Activated T-helper 1 cell treated with anti-CD3 and anti-CD28 coated beads, Interleukin-12 subunit alpha, Interleukin-12 subunit beta, Interleukin-2, Interleukin-4 antibody, amounts not matched to agents 30 ng/mL and 10 ng/mL and 1 ng/mL, durations not matched to agents 14 hours and 24 hours and 36 hours (primary cell): ENCODE measurements around the gene SNX25. TPM values are rescaled to one million over a fixed set of nuclear protein-coding genes. Genes with fewer than 3 reads are reported as not detected.

ENCODE experiments used
- DNase-seq: peaks from one replicate; pipeline ENCODE4 v3.0.0; 2021; ENCODE audit warnings: low spot score
- H3K27ac Mint-ChIP-seq: one replicate; pipeline ENCODE4 v1.8.0; 2021; ENCODE audit warnings: mild to moderate bottlenecking, mixed read lengths
- H3K27me3 Mint-ChIP-seq: one replicate; pipeline ENCODE4 v1.8.0; 2022; ENCODE audit warnings: mild to moderate bottlenecking, moderate library complexity, mixed read lengths; ENCODE audit not compliant: insufficient read depth
- H3K36me3 Mint-ChIP-seq: one replicate; pipeline ENCODE4 v1.8.0; 2021; ENCODE audit warnings: low read depth, mixed read lengths
- H3K4me1 Mint-ChIP-seq: one replicate; pipeline ENCODE4 v1.8.0; 2021; ENCODE audit warnings: low read depth, mixed read lengths
- H3K4me3 Mint-ChIP-seq: one replicate; pipeline ENCODE4 v1.8.0; 2021; ENCODE audit warnings: mild to moderate bottlenecking, moderate library complexity, mixed read lengths
- H3K9me3 Mint-ChIP-seq: one replicate; pipeline ENCODE4 v1.8.0; 2021; ENCODE audit warnings: mixed read lengths
- intact Hi-C: fragments of 100-400 bp; cut with micrococcal nuclease; formaldehyde crosslinking; loops from one replicate; pipeline ENCODE4 v1.15.1; 2024
- total RNA-seq: library from RNA; stranded (reverse); gene quantifications from 2 replicates; pipeline ENCODE4 v1.2.3, GENCODE V29; 2022

SNX25 gene
- total RNA-seq, 1 donor from 2014 or later = 22.9 TPM

GRCh38 chr4:185210102-185210981 is 944 bp downstream of the SNX25 start:
- DNase-seq = peak; percentile 31
- peak overlapping the region; percentile 92 for H3K4me3 Mint-ChIP-seq
- H3K4me1 Mint-ChIP-seq = peaks cover 29% of the 10 kb centered on the region
- H3K27ac Mint-ChIP-seq = peak overlapping the region; percentile 86
- H3K27me3 Mint-ChIP-seq = peaks cover 4% of the 10 kb centered on the region
- intact Hi-C loops = loop anchor here (2.0 kb wide), 1 partner anchor 36 kb away; no protein-coding TSS in a partner anchor
- no peaks in the 10 kb centered on the region for H3K9me3 Mint-ChIP-seq
- H3K36me3 Mint-ChIP-seq = peaks cover 6% of the 10 kb centered on the region

DNA sequence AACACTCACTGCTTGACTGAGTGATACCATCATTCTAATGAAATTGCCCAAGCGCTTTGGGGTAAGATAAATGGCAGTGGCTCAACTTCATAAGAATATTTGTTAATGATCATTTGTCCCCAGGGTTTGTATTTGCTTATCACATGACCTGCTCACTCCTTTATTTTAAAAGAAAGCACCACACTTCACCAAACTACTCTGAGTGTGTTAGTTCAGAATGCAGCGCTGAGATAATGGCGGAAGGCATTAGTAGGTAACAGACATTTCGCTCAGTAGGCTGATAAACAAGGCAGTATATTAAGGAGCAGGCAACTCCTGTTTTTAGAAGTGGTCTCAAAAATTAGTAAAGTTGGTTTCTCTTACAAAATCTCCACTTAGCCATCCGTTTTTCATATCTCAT is 1.6 kb downstream of the SNX25 start:
- Mint-ChIP-seq H3K9me3 (no peaks in the 10 kb centered on the region), H3K27me3 (peaks cover 4% of the 10 kb centered on the region), H3K27ac (peak overlapping the region; percentile 86), H3K4me3 (peak overlapping the region; percentile 92), H3K36me3 (peaks cover 6% of the 10 kb centered on the region), H3K4me1 (peaks cover 29% of the 10 kb centered on the region)
- DNase-seq = no peak
- intact Hi-C loops = loop anchor here (1.0 to 2.0 kb wide), 2 partner anchors 8 to 36 kb away; partner anchors contain the start of gene CFAP97

- no peak for DNase-seq
- intact Hi-C loops = loop anchor here (1.0 to 2.0 kb wide), 2 partner anchors 8 to 35 kb away; partner anchors contain the start of gene CFAP97
- Mint-ChIP-seq H3K27me3 (peaks cover 4% of the 10 kb centered on the region), H3K9me3 (no peaks in the 10 kb centered on the region), H3K27ac (no peak overlapping the region), H3K4me1 (peaks cover 29% of the 10 kb centered on the region), H3K4me3 (peak overlapping the region; percentile 92), H3K36me3 (peaks cover 6% of the 10 kb centered on the region)
These were observed 2.2 kb downstream of the SNX25 start for GRCh38 chr4:185211641-185212040.

DNA sequence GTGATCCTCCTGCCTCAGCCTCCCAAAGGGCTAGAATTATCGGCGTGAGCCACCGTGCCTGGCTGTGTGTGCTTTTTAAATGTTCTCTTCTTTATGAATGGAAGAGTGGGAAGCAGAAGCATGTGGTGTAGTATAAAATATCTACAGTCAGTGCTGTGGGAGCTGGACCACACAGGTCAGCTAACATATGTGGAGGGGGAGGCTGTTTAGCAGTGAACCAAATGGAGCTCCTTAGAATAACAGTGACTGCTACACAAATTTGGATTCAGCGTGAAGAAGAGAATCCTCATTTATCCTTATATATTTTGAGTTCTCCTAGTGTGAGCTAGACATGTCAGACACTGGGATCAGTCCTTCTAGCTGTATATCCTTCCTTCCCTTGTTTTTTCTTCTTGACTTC is 3.2 kb downstream of the SNX25 start:
- no peaks in the 10 kb centered on the region for H3K9me3 Mint-ChIP-seq
- intact Hi-C loops = no loop called here
- peaks cover 4% of the 10 kb centered on the region for H3K27me3 Mint-ChIP-seq
- peaks cover 29% of the 10 kb centered on the region for H3K4me1 Mint-ChIP-seq
- H3K27ac Mint-ChIP-seq = no peak overlapping the region
- peaks cover 6% of the 10 kb centered on the region for H3K36me3 Mint-ChIP-seq
- no peak overlapping the region for H3K4me3 Mint-ChIP-seq
- no peak for DNase-seq

GRCh38 chr4:185213877-185214276 is 4.5 kb downstream of the SNX25 start:
- peaks cover 26% of the 10 kb centered on the region for H3K4me1 Mint-ChIP-seq
- no peak for DNase-seq
- H3K4me3 Mint-ChIP-seq = no peak overlapping the region
- H3K9me3 Mint-ChIP-seq = no peaks in the 10 kb centered on the region
- intact Hi-C loops = no loop called here
- peaks cover 6% of the 10 kb centered on the region for H3K36me3 Mint-ChIP-seq
- peaks cover 4% of the 10 kb centered on the region for H3K27me3 Mint-ChIP-seq
- H3K27ac Mint-ChIP-seq = no peak overlapping the region

DNA sequence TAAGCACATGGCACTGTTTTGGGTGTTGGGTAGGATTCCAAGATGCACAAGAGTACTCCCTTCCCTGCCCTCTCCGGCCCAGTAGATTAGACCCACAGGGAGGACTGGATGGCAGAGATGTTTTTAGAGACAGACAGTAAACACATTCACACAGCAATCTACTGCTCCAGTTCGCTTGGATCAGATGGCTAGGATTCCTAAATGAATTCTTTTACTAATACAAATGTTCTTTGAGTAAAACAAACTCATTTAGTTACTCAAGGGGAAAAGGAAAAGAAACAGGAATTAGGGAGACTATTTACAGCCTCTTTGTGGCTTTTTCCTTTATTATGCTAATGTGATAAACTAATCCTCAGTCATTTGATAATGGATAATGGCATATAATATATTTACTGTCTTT is 5.9 kb downstream of the SNX25 start:
- H3K27me3 Mint-ChIP-seq = peaks cover 4% of the 10 kb centered on the region
- H3K4me1 Mint-ChIP-seq = peaks cover 31% of the 10 kb centered on the region
- peaks cover 6% of the 10 kb centered on the region for H3K36me3 Mint-ChIP-seq
- no peak overlapping the region for H3K4me3 Mint-ChIP-seq
- H3K27ac Mint-ChIP-seq = no peak overlapping the region
- H3K9me3 Mint-ChIP-seq = no peaks in the 10 kb centered on the region
- intact Hi-C loops = no loop called here
- DNase-seq = no peak

DNA sequence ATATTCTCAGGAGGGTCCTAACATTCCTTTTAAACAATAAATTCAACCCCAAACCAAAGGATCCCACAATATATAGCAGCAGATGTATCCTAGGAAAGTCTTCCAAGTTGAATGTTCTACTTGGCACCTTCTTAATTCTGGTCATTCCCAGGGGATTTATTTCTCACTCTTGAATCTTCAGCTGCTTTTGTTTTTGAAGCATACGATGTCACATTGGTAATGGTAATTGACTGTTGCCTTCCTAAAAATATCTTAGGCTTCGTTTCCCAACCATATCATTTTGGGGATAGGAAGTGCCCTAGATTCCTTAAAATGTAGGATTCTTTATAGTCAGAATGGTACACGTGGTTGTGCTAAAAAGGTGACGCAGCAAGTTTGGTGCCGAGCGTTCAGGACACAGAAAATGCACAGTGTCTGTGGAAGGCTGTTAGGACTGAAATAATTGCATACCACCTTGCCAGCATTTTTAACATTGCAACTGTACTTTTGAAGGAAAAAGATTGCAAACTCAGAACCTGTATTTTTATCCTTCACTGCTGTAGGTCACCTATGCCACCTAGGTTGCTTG is 8.1 kb downstream of the SNX25 start:
- Mint-ChIP-seq H3K27me3 (no peaks in the 10 kb centered on the region), H3K4me1 (peaks cover 16% of the 10 kb centered on the region), H3K36me3 (peaks cover 11% of the 10 kb centered on the region), H3K4me3 (no peak overlapping the region), H3K27ac (no peak overlapping the region), H3K9me3 (no peaks in the 10 kb centered on the region)
- intact Hi-C loops = no loop called here
- no peak for DNase-seq

- Mint-ChIP-seq H3K9me3 (no peaks in the 10 kb centered on the region), H3K27ac (no peak overlapping the region), H3K4me3 (no peak overlapping the region), H3K4me1 (peaks cover 10% of the 10 kb centered on the region), H3K36me3 (peaks cover 9% of the 10 kb centered on the region), H3K27me3 (no peaks in the 10 kb centered on the region)
- intact Hi-C loops = no loop called here
- no peak for DNase-seq
These were observed 8.9 kb downstream of the SNX25 start for GRCh38 chr4:185218312-185218711.

DNA sequence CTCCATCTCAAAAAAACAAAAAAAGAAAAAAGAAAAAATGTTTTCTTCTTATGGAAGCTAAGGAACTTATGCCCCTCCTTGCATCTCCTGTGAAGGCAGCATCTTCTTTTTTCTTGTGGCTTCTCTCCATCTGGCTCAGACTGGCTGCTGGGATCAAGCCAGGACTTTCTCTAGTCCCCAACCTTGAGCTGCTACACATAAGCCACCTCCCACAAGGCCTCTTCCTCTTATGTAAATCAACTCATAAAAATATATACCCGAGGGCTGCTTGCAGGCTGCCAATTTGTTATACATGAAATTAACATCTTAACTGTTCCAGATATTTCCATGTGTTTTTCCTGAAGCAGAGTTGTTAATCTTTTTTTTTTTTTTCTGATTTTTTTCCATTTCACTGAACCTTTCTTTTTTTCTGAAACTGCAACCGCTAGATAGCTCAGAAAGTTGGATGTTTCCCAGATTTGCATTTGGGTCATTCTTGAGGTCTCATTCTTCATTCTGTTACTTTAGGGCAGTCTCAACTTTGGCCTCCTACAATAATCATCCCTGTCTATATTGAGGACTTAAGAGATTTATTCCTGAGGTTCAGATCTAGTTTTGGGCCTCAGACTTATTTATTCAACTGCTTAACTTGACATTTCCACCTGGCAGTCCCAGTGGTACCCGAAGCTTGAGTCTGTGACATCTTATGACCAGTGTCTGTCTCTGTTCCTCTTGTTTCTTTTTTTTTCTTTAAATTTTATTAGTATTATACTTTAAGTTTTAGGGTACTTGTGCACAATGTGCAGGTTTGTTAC is 10.3 kb downstream of the SNX25 start:
- peaks cover 8% of the 10 kb centered on the region for H3K4me1 Mint-ChIP-seq
- no peaks in the 10 kb centered on the region for H3K27me3 Mint-ChIP-seq
- no peak for DNase-seq
- intact Hi-C loops = no loop called here
- no peaks in the 10 kb centered on the region for H3K9me3 Mint-ChIP-seq
- H3K27ac Mint-ChIP-seq = no peak overlapping the region
- H3K4me3 Mint-ChIP-seq = no peak overlapping the region
- peaks cover 5% of the 10 kb centered on the region for H3K36me3 Mint-ChIP-seq

DNA sequence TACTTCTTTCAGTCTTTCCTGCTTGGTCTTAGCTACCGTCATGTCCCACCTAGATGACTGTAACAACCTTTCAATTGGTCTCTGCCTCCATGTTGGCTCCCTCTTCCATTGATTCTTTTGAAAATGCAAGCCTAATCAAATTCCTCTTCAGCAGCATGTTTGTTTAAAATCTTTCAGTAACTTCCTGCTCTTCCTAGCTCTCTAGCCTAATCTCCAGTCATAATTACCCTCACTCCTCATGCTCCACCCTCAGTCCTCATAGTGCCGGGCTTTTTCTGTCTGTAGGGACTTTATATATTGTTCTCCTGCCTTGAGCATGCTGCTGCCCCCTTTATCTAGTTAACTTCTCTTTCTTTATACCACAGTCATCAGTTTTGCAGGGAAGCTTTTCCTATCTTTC is 12.1 kb downstream of the SNX25 start:
- H3K4me3 Mint-ChIP-seq = no peak overlapping the region
- H3K27ac Mint-ChIP-seq = no peak overlapping the region
- H3K4me1 Mint-ChIP-seq = peaks cover 8% of the 10 kb centered on the region
- H3K36me3 Mint-ChIP-seq = peaks cover 5% of the 10 kb centered on the region
- DNase-seq = no peak
- H3K27me3 Mint-ChIP-seq = no peaks in the 10 kb centered on the region
- intact Hi-C loops = no loop called here
- H3K9me3 Mint-ChIP-seq = no peaks in the 10 kb centered on the region

- DNase-seq = no peak
- intact Hi-C loops = no loop called here
- H3K27ac Mint-ChIP-seq = no peak overlapping the region
- peaks cover 8% of the 10 kb centered on the region for H3K4me1 Mint-ChIP-seq
- H3K27me3 Mint-ChIP-seq = no peaks in the 10 kb centered on the region
- H3K4me3 Mint-ChIP-seq = no peak overlapping the region
- peaks cover 5% of the 10 kb centered on the region for H3K36me3 Mint-ChIP-seq
- H3K9me3 Mint-ChIP-seq = no peaks in the 10 kb centered on the region
These were observed 12.5 kb downstream of the SNX25 start for GRCh38 chr4:185221912-185222311.

DNA sequence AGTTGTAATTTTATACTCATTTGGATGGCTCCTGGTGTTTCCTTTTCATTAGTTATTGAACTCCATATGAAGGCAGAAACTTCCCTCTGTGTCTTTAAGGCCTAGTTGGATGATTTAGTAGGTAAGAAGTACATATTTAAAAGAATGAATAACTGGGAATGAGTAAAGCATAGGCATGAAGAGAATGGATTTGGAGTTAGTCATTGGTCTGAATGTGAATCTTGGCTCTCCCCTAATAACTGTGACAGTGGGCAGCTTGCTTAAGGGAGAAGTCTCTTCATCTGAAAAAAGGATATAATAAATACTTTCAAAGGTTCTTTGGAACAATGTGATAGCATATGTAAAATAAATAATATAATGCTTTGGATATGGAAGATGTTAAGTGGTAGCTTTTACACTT is 13.2 kb downstream of the SNX25 start:
- Mint-ChIP-seq H3K4me1 (peaks cover 8% of the 10 kb centered on the region), H3K36me3 (peaks cover 5% of the 10 kb centered on the region), H3K27me3 (no peaks in the 10 kb centered on the region), H3K4me3 (no peak overlapping the region), H3K9me3 (no peaks in the 10 kb centered on the region), H3K27ac (no peak overlapping the region)
- no peak for DNase-seq
- intact Hi-C loops = no loop called here

- Mint-ChIP-seq H3K36me3 (peaks cover 5% of the 10 kb centered on the region), H3K4me1 (peaks cover 4% of the 10 kb centered on the region), H3K27ac (no peak overlapping the region)
These were observed 15.2 kb downstream of the SNX25 start for GRCh38 chr4:185224597-185224996.

More at GRCh38 chr4:185224597-185224996, 15.2 kb downstream of the SNX25 start:
- Mint-ChIP-seq H3K27me3 (no peaks in the 10 kb centered on the region), H3K9me3 (no peaks in the 10 kb centered on the region), H3K4me3 (no peak overlapping the region)
- intact Hi-C loops = no loop called here
- no peak for DNase-seq
